ENCODE results near the gene IER3IP1. TPM values are rescaled to one million over a fixed set of nuclear protein-coding genes. Genes with fewer than 3 reads are reported as not detected.

The IER3IP1 gene
- total RNA-seq, 1 donor = 18.5 TPM

- Histone ChIP-seq H4K20me1 (ENCODE audit: insufficient read depth, low read length) (peaks cover 10% of the 10 kb centered on the region), H2AFZ (ENCODE audit: low read length) (no peak overlapping the region), H3K4me2 (ENCODE audit: insufficient read depth, low read length) (no peak overlapping the region), H3K27me3 (ENCODE audit: insufficient read depth, low read length) (no peaks in the 10 kb centered on the region), H3K36me3 (ENCODE audit: insufficient read depth, low read length) (no peaks in the 10 kb centered on the region), H3K4me1 (ENCODE audit: insufficient read depth, low read length) (no peaks in the 10 kb centered on the region), H3K4me3 (ENCODE audit: insufficient read depth, low read length) (no peak overlapping the region), H3K27ac (ENCODE audit: low read depth, low read length) (no peak overlapping the region), H3K79me2 (ENCODE audit: insufficient read depth, low read length) (peaks cover 73% of the 10 kb centered on the region), H3K9me3 (ENCODE audit: low read depth, low read length) (no peaks in the 10 kb centered on the region)
- DNase-seq (ENCODE audit: insufficient read length, low spot score, missing footprints) = no peak
- no peak for TF ChIP-seq CTCF (IDR thresholded peaks at IDR 0.05; ENCODE audit: extremely low read depth, low read depth, low read length)
Observed at GRCh38 chr18:47143153-47143552, 33.0 kb downstream of the IER3IP1 start.

GRCh38 chr18:47141289-47141688 lies 34.9 kb downstream of the IER3IP1 start:
- no peaks in the 10 kb centered on the region for H3K9me3 ChIP-seq (ENCODE audit: low read depth, low read length)
- peaks cover 5% of the 10 kb centered on the region for H3K36me3 ChIP-seq (ENCODE audit: insufficient read depth, low read length)
- no peak overlapping the region for H3K27ac ChIP-seq (ENCODE audit: low read depth, low read length)
- peaks cover 10% of the 10 kb centered on the region for H4K20me1 ChIP-seq (ENCODE audit: insufficient read depth, low read length)
- H3K4me2 ChIP-seq (ENCODE audit: insufficient read depth, low read length) = no peak overlapping the region
- H3K27me3 ChIP-seq (ENCODE audit: insufficient read depth, low read length) = no peaks in the 10 kb centered on the region
- no peak for TF ChIP-seq CTCF (IDR thresholded peaks at IDR 0.05; ENCODE audit: extremely low read depth, low read depth, low read length)
- H2AFZ ChIP-seq (ENCODE audit: low read length) = no peak overlapping the region
- H3K4me3 ChIP-seq (ENCODE audit: insufficient read depth, low read length) = no peak overlapping the region
- H3K4me1 ChIP-seq (ENCODE audit: insufficient read depth, low read length) = no peaks in the 10 kb centered on the region
- peaks cover 59% of the 10 kb centered on the region for H3K79me2 ChIP-seq (ENCODE audit: insufficient read depth, low read length)
- no peak for DNase-seq (ENCODE audit: insufficient read length, low spot score, missing footprints)

GRCh38 chr18:47121146-47121545 lies 55.0 kb downstream of the IER3IP1 start:
- H3K4me2 ChIP-seq (ENCODE audit: insufficient read depth, low read length) = no peak overlapping the region
- no peak for TF ChIP-seq CTCF (IDR thresholded peaks at IDR 0.05; ENCODE audit: extremely low read depth, low read depth, low read length)
- H3K4me1 ChIP-seq (ENCODE audit: insufficient read depth, low read length) = peaks cover 11% of the 10 kb centered on the region
- H3K9me3 ChIP-seq (ENCODE audit: low read depth, low read length) = no peaks in the 10 kb centered on the region
- H3K4me3 ChIP-seq (ENCODE audit: insufficient read depth, low read length) = no peak overlapping the region
- DNase-seq (ENCODE audit: insufficient read length, low spot score, missing footprints) = no peak
- no peaks in the 10 kb centered on the region for H3K27me3 ChIP-seq (ENCODE audit: insufficient read depth, low read length)
- H2AFZ ChIP-seq (ENCODE audit: low read length) = no peak overlapping the region
- H3K27ac ChIP-seq (ENCODE audit: low read depth, low read length) = no peak overlapping the region
- no peaks in the 10 kb centered on the region for H3K79me2 ChIP-seq (ENCODE audit: insufficient read depth, low read length)
- H4K20me1 ChIP-seq (ENCODE audit: insufficient read depth, low read length) = peaks cover 8% of the 10 kb centered on the region
- no peaks in the 10 kb centered on the region for H3K36me3 ChIP-seq (ENCODE audit: insufficient read depth, low read length)

GRCh38 chr18:47120428-47120827 lies 55.7 kb downstream of the IER3IP1 start:
- Histone ChIP-seq H3K79me2 (ENCODE audit: insufficient read depth, low read length) (no peaks in the 10 kb centered on the region), H4K20me1 (ENCODE audit: insufficient read depth, low read length) (peaks cover 8% of the 10 kb centered on the region), H3K4me2 (ENCODE audit: insufficient read depth, low read length) (no peak overlapping the region), H3K4me1 (ENCODE audit: insufficient read depth, low read length) (peaks cover 11% of the 10 kb centered on the region), H3K27me3 (ENCODE audit: insufficient read depth, low read length) (no peaks in the 10 kb centered on the region), H3K4me3 (ENCODE audit: insufficient read depth, low read length) (no peak overlapping the region), H3K36me3 (ENCODE audit: insufficient read depth, low read length) (no peaks in the 10 kb centered on the region), H3K9me3 (ENCODE audit: low read depth, low read length) (no peaks in the 10 kb centered on the region), H3K27ac (ENCODE audit: low read depth, low read length) (no peak overlapping the region), H2AFZ (ENCODE audit: low read length) (no peak overlapping the region)
- no peak for DNase-seq (ENCODE audit: insufficient read length, low spot score, missing footprints)
- TF ChIP-seq CTCF (IDR thresholded peaks at IDR 0.05; ENCODE audit: extremely low read depth, low read depth, low read length) = no peak
